HEK293 (cell line): ENCODE data around the gene MYLK3.

Source experiments
- CTCF ChIA-PET: fragments of 350-600 bp; formaldehyde crosslinking; extraction: SDS; loops from one replicate; lab custom pipeline; 2021; ENCODE audit warnings: antibody characterized with exemption; lab: Yijun Ruan, JAX
- POLR2A ChIA-PET: fragments of 300-600 bp; formaldehyde crosslinking; extraction: SDS; loops from one replicate; lab custom pipeline; 2020; ENCODE audit warnings: antibody characterized with exemption, inconsistent platforms; lab: Yijun Ruan, JAX
- H3K27ac ChIP-seq: fragments of 200-500 bp; sonication (Bioruptor generic); 2 replicates; pipeline ENCODE4 v1.5.1; 2014; ENCODE audit warnings: low read depth, low read length, control low read depth, inconsistent platforms; ENCODE audit errors: extremely low read depth
- H3K36me3 ChIP-seq, 2 experiments: fragments of 200-500 bp in 1 of 2; sonication (Bioruptor generic) in 1 of 2; 1 replicate in 1 of 2; 2 replicates in 1 of 2; pipeline ENCODE4 v1.5.1; 2014 to 2017; ENCODE audit warnings: inconsistent platforms in 2 of 2, low read length in 2 of 2; ENCODE audit not compliant: control insufficient read depth in 2 of 2, insufficient read depth in 1 of 2
- H3K4me1 ChIP-seq: fragments of 200-500 bp; sonication (Bioruptor generic); 2 replicates; pipeline ENCODE4 v1.5.1; 2014; ENCODE audit warnings: mild to moderate bottlenecking, low read length, inconsistent platforms; ENCODE audit not compliant: control insufficient read depth, insufficient read depth
- H3K4me3 ChIP-seq: 2 replicates; pipeline ENCODE4 v1.5.1; 2011; ENCODE audit warnings: low read depth, mild to moderate bottlenecking, control low read depth, low read length, moderate library complexity
- H3K9me3 ChIP-seq: fragments of 200-500 bp; sonication (Bioruptor generic); 2 replicates; pipeline ENCODE4 v1.5.1; 2014; ENCODE audit warnings: low read depth, low read length, inconsistent platforms; ENCODE audit not compliant: control insufficient read depth, insufficient read depth
- BCL6B ChIP-seq: fragments of 450-650 bp; formaldehyde crosslinking; IDR thresholded peaks from 2 replicates; pipeline ENCODE4 v1.5.1; 2017; ENCODE audit warnings: missing biosample characterization, missing genetic modification characterization
- EGR2 ChIP-seq: fragments of 450-650 bp; formaldehyde crosslinking; IDR thresholded peaks from 2 replicates; pipeline ENCODE4 v1.5.1; 2016; ENCODE audit warnings: low read depth, missing biosample characterization, missing genetic modification characterization
- KLF9 ChIP-seq: fragments of 450-650 bp; formaldehyde crosslinking; IDR thresholded peaks from 2 replicates; pipeline ENCODE4 v1.5.1; 2016; ENCODE audit warnings: missing biosample characterization, missing genetic modification characterization, low read depth
- OSR2 ChIP-seq: fragments of 450-650 bp; formaldehyde crosslinking; IDR thresholded peaks from 2 replicates; pipeline ENCODE4 v1.5.1; 2016; ENCODE audit warnings: missing biosample characterization, missing genetic modification characterization
- REPIN1 ChIP-seq: fragments of 450-650 bp; formaldehyde crosslinking; IDR thresholded peaks from 2 replicates; pipeline ENCODE4 v1.5.1; 2017; ENCODE audit warnings: missing biosample characterization, missing genetic modification characterization, low read depth
- SETDB1 ChIP-seq: IDR thresholded peaks from one replicate; pipeline ENCODE4 v1.6.1; 2017; ENCODE audit warnings: mild to moderate bottlenecking, low read length, moderate library complexity, mixed read lengths; ENCODE audit not compliant: insufficient read length
- YY2 ChIP-seq: fragments of 450-650 bp; formaldehyde crosslinking; IDR thresholded peaks from 2 replicates; pipeline ENCODE4 v1.5.1; 2016; ENCODE audit warnings: missing biosample characterization, missing genetic modification characterization
- ZBTB11 ChIP-seq: fragments of 450-650 bp; formaldehyde crosslinking; conservative IDR thresholded peaks from 2 replicates; pipeline ENCODE4 v1.5.1; 2016; ENCODE audit warnings: low read depth, missing biosample characterization, missing genetic modification characterization
- ZFHX2 ChIP-seq: fragments of 450-650 bp; formaldehyde crosslinking; conservative IDR thresholded peaks from 2 replicates; pipeline ENCODE4 v1.5.1; 2016; ENCODE audit warnings: missing biosample characterization, missing genetic modification characterization
- ZFP41 ChIP-seq: fragments of 450-650 bp; formaldehyde crosslinking; IDR thresholded peaks from 2 replicates; pipeline ENCODE4 v1.5.1; 2016; ENCODE audit warnings: missing biosample characterization, missing genetic modification characterization, borderline replicate concordance
- ZNF335 ChIP-seq: fragments of 450-650 bp; formaldehyde crosslinking; conservative IDR thresholded peaks from 2 replicates; pipeline ENCODE4 v1.5.1; 2016; ENCODE audit warnings: missing biosample characterization, missing genetic modification characterization
- ZNF426 ChIP-seq: fragments of 450-650 bp; formaldehyde crosslinking; IDR thresholded peaks from 2 replicates; pipeline ENCODE4 v1.5.1; 2017; ENCODE audit warnings: missing biosample characterization, missing genetic modification characterization, mild to moderate bottlenecking, inconsistent platforms, moderate library complexity
- ZNF433 ChIP-seq: fragments of 450-650 bp; formaldehyde crosslinking; IDR thresholded peaks from 2 replicates; pipeline ENCODE4 v1.5.1; 2016; ENCODE audit warnings: missing biosample characterization, missing genetic modification characterization, low read depth
- ZNF664 ChIP-seq: fragments of 450-650 bp; formaldehyde crosslinking; IDR thresholded peaks from 2 replicates; pipeline ENCODE4 v1.5.1; 2016; ENCODE audit warnings: missing biosample characterization, missing genetic modification characterization
- TF ChIP-seq, protein P1 (sequence below): sonication (generic); formaldehyde crosslinking; IDR thresholded peaks from 2 replicates; pipeline ENCODE4 v1.8.1; 2022; ENCODE audit warnings: mild to moderate bottlenecking, moderate library complexity, missing genetic modification reagents
- TF ChIP-seq, protein P2 (sequence below): fragments of 450-650 bp; formaldehyde crosslinking; IDR thresholded peaks from 2 replicates; pipeline ENCODE4 v1.5.0; 2017; ENCODE audit warnings: missing biosample characterization, missing genetic modification characterization, borderline replicate concordance
- TF ChIP-seq, protein P3 (sequence below): fragments of 450-650 bp; formaldehyde crosslinking; IDR thresholded peaks from 2 replicates; pipeline ENCODE4 v1.5.1; 2016; ENCODE audit warnings: missing biosample characterization, missing genetic modification characterization

Gene MYLK3

DNA sequence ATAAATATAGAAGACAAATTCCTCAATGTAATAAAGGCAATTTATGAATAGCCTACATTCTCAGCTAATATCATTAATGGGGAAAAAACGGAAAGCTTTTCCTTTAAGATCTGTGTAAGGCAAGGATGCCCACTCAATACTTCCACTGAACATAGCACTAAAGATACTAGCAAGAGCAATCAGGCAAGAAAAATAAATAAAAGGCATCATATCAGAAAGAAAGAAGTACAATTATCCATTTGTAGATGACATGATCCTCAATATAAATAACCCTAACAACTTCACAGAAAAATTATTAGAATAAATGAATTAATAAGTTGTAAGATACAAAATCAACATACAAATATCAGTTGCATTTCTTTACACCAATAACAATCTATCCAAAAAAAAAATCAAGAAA, 45.7 kb upstream of the MYLK3 start:
- Histone ChIP-seq H3K36me3 (peaks cover 10 to 15% of the 10 kb centered on the region in 2 experiments), H3K4me1 (no peaks in the 10 kb centered on the region), H3K4me3 (no peak overlapping the region), H3K9me3 (no peaks in the 10 kb centered on the region), H3K27ac (no peak overlapping the region)
- ChIA-PET CTCF (interaction anchor here (0.8 kb wide), 1 partner anchor 14 kb away, joined by 4 read pairs; no protein-coding TSS in a partner anchor), POLR2A (no interaction called here)
- TF ChIP-seq SETDB1 = peak; percentile 71
- TF ChIP-seq, protein P1, sequence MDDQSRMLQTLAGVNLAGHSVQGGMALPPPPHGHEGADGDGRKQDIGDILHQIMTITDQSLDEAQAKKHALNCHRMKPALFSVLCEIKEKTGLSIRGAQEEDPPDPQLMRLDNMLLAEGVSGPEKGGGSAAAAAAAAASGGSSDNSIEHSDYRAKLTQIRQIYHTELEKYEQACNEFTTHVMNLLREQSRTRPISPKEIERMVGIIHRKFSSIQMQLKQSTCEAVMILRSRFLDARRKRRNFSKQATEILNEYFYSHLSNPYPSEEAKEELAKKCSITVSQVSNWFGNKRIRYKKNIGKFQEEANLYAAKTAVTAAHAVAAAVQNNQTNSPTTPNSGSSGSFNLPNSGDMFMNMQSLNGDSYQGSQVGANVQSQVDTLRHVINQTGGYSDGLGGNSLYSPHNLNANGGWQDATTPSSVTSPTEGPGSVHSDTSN (CRISPR knock-in tag) = no peak
- TF ChIP-seq, all 188 proteins: peak for 1

DNA sequence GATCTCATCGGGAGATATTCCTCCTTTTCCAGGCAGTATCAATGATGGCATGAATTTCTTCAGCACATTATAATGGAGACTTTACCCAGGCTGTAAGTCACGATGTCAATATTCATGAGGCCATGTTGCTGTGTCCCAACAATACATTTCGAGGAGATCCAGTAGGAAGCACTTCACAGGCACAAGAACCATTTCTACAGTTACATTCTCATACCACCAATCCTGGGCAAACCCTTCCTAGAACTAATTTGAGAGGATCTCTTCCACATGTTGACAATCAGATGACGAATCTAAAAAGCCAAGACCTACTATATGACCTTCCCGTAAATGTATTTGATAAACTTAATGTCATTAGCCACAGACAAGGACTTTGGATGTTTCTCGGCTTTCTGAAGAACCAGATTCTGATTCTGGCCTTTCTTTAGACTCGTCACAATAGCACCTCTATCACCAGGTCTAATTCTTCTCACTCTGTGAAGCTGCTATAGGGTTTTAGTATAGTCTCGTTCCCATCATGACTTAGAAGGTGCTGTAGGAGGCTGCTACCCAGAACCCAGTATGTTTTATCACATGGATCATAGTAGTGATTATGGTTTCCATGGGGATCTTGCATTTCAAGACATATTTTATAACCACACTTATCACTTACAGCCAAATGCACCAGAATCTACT, 42.6 kb upstream of the MYLK3 start:
- no peak overlapping the region; the same call in 1 of the 2 replicates for H3K27ac ChIP-seq
- CTCF ChIA-PET = interaction anchor here (0.6 to 3.2 kb wide), 2 partner anchors 10 to 168 kb away, joined by 3 to 13 read pairs; no protein-coding TSS in a partner anchor
- peaks cover 0 to 3% of the 10 kb centered on the region in 2 experiments; a peak in 2 of 3 replicates for H3K36me3 ChIP-seq
- POLR2A ChIA-PET = no interaction called here
- H3K4me3 ChIP-seq = no peak overlapping the region
- H3K9me3 ChIP-seq = no peaks in the 10 kb centered on the region; the same call in 1 of the 2 replicates
- no peaks in the 10 kb centered on the region for H3K4me1 ChIP-seq
- no peak for TF ChIP-seq REPIN1 (tag by site-specific recombination)
- TF ChIP-seq, protein P2, sequence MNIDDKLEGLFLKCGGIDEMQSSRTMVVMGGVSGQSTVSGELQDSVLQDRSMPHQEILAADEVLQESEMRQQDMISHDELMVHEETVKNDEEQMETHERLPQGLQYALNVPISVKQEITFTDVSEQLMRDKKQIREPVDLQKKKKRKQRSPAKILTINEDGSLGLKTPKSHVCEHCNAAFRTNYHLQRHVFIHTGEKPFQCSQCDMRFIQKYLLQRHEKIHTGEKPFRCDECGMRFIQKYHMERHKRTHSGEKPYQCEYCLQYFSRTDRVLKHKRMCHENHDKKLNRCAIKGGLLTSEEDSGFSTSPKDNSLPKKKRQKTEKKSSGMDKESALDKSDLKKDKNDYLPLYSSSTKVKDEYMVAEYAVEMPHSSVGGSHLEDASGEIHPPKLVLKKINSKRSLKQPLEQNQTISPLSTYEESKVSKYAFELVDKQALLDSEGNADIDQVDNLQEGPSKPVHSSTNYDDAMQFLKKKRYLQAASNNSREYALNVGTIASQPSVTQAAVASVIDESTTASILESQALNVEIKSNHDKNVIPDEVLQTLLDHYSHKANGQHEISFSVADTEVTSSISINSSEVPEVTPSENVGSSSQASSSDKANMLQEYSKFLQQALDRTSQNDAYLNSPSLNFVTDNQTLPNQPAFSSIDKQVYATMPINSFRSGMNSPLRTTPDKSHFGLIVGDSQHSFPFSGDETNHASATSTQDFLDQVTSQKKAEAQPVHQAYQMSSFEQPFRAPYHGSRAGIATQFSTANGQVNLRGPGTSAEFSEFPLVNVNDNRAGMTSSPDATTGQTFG (tag by site-specific recombination) = no peak
- TF ChIP-seq ZNF433 = no peak
- TF ChIP-seq OSR2 = no peak
- TF ChIP-seq ZFP41 (tag by site-specific recombination) = no peak
- no peak for TF ChIP-seq ZNF664
- no peak for TF ChIP-seq YY2 (tag by site-specific recombination)
- 0 out of 2 replicates have a peak, but pooled peaks have one; percentile 47 for TF ChIP-seq ZNF335

DNA sequence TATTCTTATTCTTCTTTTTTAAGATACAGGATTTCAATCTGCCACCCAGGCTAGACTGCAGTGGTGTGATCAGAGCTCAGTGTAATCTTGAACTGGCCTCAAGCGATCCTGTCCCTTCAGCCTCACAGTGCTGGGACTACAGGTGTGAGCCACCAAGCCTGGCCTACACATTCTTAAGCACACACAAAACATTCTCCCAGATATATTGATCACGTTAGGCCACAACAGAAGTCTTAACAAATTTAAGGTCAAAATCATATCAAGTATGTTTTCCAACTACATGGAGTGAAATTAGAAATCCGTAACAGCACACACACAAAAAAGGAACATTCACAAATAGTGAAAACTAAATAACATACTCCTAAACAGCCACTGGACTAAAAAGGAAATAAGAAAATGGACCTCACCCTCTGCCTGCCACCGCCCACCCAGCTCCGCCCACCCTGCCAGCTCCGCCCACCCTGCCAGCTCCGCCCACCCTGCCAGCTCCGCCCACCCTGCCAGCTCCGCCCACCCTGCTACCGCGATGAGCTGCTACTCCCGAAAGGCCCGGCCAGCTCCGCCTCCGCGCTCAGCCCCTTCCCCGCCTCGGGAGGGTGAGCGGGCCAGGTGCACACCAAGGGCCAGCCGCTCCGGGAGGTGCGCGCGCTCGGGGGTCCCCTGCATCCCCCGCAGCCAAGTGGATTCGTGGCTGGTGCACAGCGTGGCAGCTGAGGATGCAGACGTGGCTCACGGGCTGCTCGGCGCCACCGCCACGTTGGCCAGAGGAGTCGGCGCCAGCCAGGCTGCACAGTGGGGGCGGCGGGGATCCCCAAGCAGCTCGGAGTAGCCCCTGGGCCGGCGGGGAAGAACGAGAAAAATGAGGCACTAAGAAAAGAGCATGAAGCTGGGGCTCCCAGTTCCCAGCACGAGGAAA, 41.6 kb upstream of the MYLK3 start:
- H3K4me3 ChIP-seq = peak overlapping the region; percentile 48
- H3K4me1 ChIP-seq = no peaks in the 10 kb centered on the region
- CTCF ChIA-PET = interaction anchor here (1.1 to 3.2 kb wide), 2 partner anchors 11 kb away, joined by 3 to 13 read pairs; no protein-coding TSS in a partner anchor
- H3K27ac ChIP-seq = no peak overlapping the region; the same call in 1 of the 2 replicates
- POLR2A ChIA-PET = interaction anchor here (0.6 to 0.7 kb wide), 3 partner anchors 40 to 100 kb away, joined by 3 to 4 read pairs (median 4); partner anchors contain the start of gene ORC6
- H3K36me3 ChIP-seq = no peaks in the 10 kb centered on the region
- H3K9me3 ChIP-seq = no peaks in the 10 kb centered on the region; the same call in 1 of the 2 replicates
- TF ChIP-seq ZNF426 (tag by site-specific recombination) (no peak), BCL6B (no peak), EGR2 (tag by site-specific recombination) (peak; percentile 74), ZFHX2 (tag by site-specific recombination) (peak; percentile 76), ZBTB11 (tag by site-specific recombination) (no peak), KLF9 (tag by site-specific recombination) (peak; percentile 74)
- TF ChIP-seq, protein P3, sequence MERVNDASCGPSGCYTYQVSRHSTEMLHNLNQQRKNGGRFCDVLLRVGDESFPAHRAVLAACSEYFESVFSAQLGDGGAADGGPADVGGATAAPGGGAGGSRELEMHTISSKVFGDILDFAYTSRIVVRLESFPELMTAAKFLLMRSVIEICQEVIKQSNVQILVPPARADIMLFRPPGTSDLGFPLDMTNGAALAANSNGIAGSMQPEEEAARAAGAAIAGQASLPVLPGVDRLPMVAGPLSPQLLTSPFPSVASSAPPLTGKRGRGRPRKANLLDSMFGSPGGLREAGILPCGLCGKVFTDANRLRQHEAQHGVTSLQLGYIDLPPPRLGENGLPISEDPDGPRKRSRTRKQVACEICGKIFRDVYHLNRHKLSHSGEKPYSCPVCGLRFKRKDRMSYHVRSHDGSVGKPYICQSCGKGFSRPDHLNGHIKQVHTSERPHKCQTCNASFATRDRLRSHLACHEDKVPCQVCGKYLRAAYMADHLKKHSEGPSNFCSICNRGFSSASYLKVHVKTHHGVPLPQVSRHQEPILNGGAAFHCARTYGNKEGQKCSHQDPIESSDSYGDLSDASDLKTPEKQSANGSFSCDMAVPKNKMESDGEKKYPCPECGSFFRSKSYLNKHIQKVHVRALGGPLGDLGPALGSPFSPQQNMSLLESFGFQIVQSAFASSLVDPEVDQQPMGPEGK (tag by site-specific recombination) = peak; percentile 67
